Cardiac fibroblast (primary cell): ENCODE data around the gene XYLT2.

Experiments
- DNase-seq, 2 donors: peaks; one replicate each; pipeline versions ENCODE4 v3.0.0 to v3.0.0-alpha.2; 2010; ENCODE audit warnings: low read depth in 2 of 2
- H3K4me3 ChIP-seq, 2 donors: replicated peaks in 1 of 2; 1 replicate in 1 of 2; 2 replicates in 1 of 2; pipeline ENCODE4 v1.5.1; 2011; ENCODE audit warnings: low read depth in 2 of 2, low read length in 2 of 2, mild to moderate bottlenecking in 2 of 2, moderate library complexity in 1 of 2
- CTCF ChIP-seq: IDR thresholded peaks from one replicate; pipeline ENCODE4 v1.5.1; 2011; ENCODE audit warnings: low read depth, mild to moderate bottlenecking, low read length, inconsistent platforms

The XYLT2 gene

GRCh38 chr17:50303596-50303995, 42.3 kb upstream of the XYLT2 start:
- DNase-seq, result no peak
- no peak for TF ChIP-seq CTCF
- H3K4me3 ChIP-seq, result no peak overlapping the region

GRCh38 chr17:50304781-50305404, 41.0 kb upstream of the XYLT2 start:
- TF ChIP-seq CTCF, result no peak
- no peak overlapping the region for H3K4me3 ChIP-seq
- peak; percentile 45 to 52 for DNase-seq

- TF ChIP-seq CTCF, result no peak
- no peak for DNase-seq
- no peak overlapping the region for H3K4me3 ChIP-seq
Measured at GRCh38 chr17:50307654-50308053, 38.3 kb upstream of the XYLT2 start.

DNA sequence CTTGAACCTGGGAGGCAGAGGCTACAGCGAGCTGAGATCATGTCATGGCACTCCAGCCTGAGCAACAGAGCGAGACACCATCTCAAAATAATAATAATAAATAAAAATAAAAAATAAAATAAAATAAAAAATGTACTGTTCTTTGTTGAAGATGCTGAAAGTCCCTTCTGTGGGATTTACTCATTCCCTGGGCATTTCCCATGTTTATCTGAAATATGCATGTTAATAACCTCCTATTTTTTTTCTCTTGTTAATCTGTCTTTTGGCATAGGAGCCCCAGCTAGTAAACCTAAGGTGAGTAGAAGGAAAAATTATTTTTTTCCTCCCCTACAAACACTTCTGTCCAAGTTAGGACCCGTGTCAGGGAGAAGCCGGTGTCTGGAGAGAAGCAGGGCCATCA, 37.3 kb upstream of the XYLT2 start:
- no peak for TF ChIP-seq CTCF
- H3K4me3 ChIP-seq, result no peak overlapping the region
- peak; percentile 34 to 56 for DNase-seq

- TF ChIP-seq CTCF, result no peak
- no peak for DNase-seq
- H3K4me3 ChIP-seq, result no peak overlapping the region
Measured at GRCh38 chr17:50310455-50311111, 35.3 kb upstream of the XYLT2 start.

DNA sequence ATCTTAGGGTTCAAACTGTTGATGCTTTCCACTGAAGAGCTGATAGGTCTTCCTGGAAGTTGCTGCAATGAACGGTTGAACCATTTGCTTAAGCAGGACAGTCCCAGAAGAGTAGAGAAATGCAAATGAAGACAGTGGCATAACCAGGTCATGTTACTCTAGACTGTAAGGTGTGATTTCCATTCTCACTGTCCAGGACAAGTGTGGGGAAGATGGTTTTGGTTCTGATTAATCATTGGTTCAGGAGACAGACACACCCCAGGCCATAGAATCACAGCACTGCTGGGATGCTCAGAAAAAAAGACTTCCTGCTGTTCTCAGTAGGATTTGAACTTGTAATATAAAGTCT, 34.8 kb upstream of the XYLT2 start:
- no peak for TF ChIP-seq CTCF
- DNase-seq, result no peak
- H3K4me3 ChIP-seq, result no peak overlapping the region

- no peak for TF ChIP-seq CTCF
- no peak overlapping the region for H3K4me3 ChIP-seq
- no peak for DNase-seq
Measured at GRCh38 chr17:50311483-50311882, 34.4 kb upstream of the XYLT2 start.
